Karpas-422 (cell line): ENCODE data around the gene MINDY3. TPM values are rescaled to one million over a fixed set of nuclear protein-coding genes. Genes with fewer than 3 reads are reported as not detected.
"Not testable (repeated sequence)": the region's sequence is repeated elsewhere in the genome, so short reads cannot be mapped to it uniquely, and the experiment has no call there.

Experiments
- DNase-seq: peaks from one replicate; pipeline ENCODE4 v3.0.0-alpha.2; 2015
- H2AFZ ChIP-seq: fragments of 200-600 bp; sonication (generic); 2 replicates; pipeline ENCODE4 v1.6.1; 2014; ENCODE audit warnings: antibody characterized with exemption, low read length, mixed read lengths
- H3K27ac ChIP-seq: fragments of 200-600 bp; sonication (generic); 2 replicates; pipeline ENCODE4 v1.5.1; 2014; ENCODE audit warnings: mild to moderate bottlenecking, low read length, moderate library complexity
- H3K27me3 ChIP-seq: fragments of 200-600 bp; sonication (generic); 2 replicates; pipeline ENCODE4 v1.6.1; 2014; ENCODE audit warnings: low read length, mixed read lengths
- H3K36me3 ChIP-seq: fragments of 200-600 bp; sonication (generic); 2 replicates; pipeline ENCODE4 v1.6.1; 2014; ENCODE audit warnings: low read length, mixed read lengths; ENCODE audit not compliant: insufficient read depth
- H3K4me1 ChIP-seq: fragments of 200-600 bp; sonication (generic); 2 replicates; pipeline ENCODE4 v1.6.1; 2014; ENCODE audit warnings: mild to moderate bottlenecking, low read length, mixed read lengths
- H3K4me2 ChIP-seq: fragments of 200-600 bp; sonication (generic); 2 replicates; pipeline ENCODE4 v1.6.1; 2014; ENCODE audit warnings: low read length, low read depth, mild to moderate bottlenecking; ENCODE audit not compliant: poor library complexity, severe bottlenecking
- H3K4me3 ChIP-seq: fragments of 200-600 bp; sonication (generic); 2 replicates; pipeline ENCODE4 v1.5.1; 2014; ENCODE audit warnings: mild to moderate bottlenecking, antibody characterized with exemption, low read length, mixed read lengths
- H3K79me2 ChIP-seq: fragments of 200-600 bp; sonication (generic); 2 replicates; pipeline ENCODE4 v1.6.1; 2014; ENCODE audit warnings: mild to moderate bottlenecking, low read length, mixed read lengths
- H3K9ac ChIP-seq: fragments of 200-600 bp; sonication (generic); 2 replicates; pipeline ENCODE4 v1.6.0; 2014; ENCODE audit warnings: low read length
- H3K9me2 ChIP-seq: fragments of 200-600 bp; sonication (generic), shearing (Covaris generic); replicated peaks from 2 replicates; pipeline ENCODE4 v1.6.0; 2014; ENCODE audit warnings: mild to moderate bottlenecking, low read length, moderate library complexity; ENCODE audit not compliant: insufficient read depth
- H3K9me3 ChIP-seq: fragments of 300-700, 200-600 bp; sonication (generic); 2 replicates; pipeline ENCODE4 v1.6.1; 2014; ENCODE audit warnings: low read length, mixed read lengths
- H4K20me1 ChIP-seq: fragments of 200-600 bp; sonication (generic); 2 replicates; pipeline ENCODE4 v1.6.1; 2014; ENCODE audit warnings: mild to moderate bottlenecking, antibody characterized with exemption, low read length, low read depth; ENCODE audit not compliant: insufficient read depth
- total RNA-seq: library from RNA; depleted of rRNA; stranded (reverse); fragments of >200 nt; shearing (Covaris generic); gene quantifications from 2 replicates; pipeline ENCODE4 v1.2.3, GENCODE V29; 2014; ENCODE audit warnings: low replicate concordance

MINDY3 gene
- total RNA-seq, 1 experiment from 2014 or later, result 43.0 TPM

- Histone ChIP-seq H3K4me3 (no peak overlapping the region), H3K9ac (no peak overlapping the region), H3K27me3 (no peaks in the 10 kb centered on the region), H3K36me3 (peaks cover 54% of the 10 kb centered on the region), H3K79me2 (no peaks in the 10 kb centered on the region), H2AFZ (no peak overlapping the region), H4K20me1 (no peaks in the 10 kb centered on the region), H3K4me2 (no peak overlapping the region), H3K4me1 (no peaks in the 10 kb centered on the region), H3K9me2 (no peaks in the 10 kb centered on the region), H3K9me3 (no peaks in the 10 kb centered on the region), H3K27ac (no peak overlapping the region)
- DNase-seq, result no peak
These were observed 79.8 kb downstream of the MINDY3 start for GRCh38 chr10:15780353-15781135.

- H3K36me3 ChIP-seq, result peaks cover 42% of the 10 kb centered on the region
- H3K4me1 ChIP-seq, result no peaks in the 10 kb centered on the region
- H3K9me3 ChIP-seq, result no peaks in the 10 kb centered on the region
- no peak overlapping the region for H3K4me3 ChIP-seq
- H3K9ac ChIP-seq, result no peak overlapping the region
- no peaks in the 10 kb centered on the region for H4K20me1 ChIP-seq
- H3K9me2 ChIP-seq, result no peaks in the 10 kb centered on the region
- no peaks in the 10 kb centered on the region for H3K27me3 ChIP-seq
- no peak overlapping the region for H3K4me2 ChIP-seq
- H3K79me2 ChIP-seq, result no peaks in the 10 kb centered on the region
- H3K27ac ChIP-seq, result no peak overlapping the region
- no peak for DNase-seq
- H2AFZ ChIP-seq, result no peak overlapping the region
These were observed 84.8 kb downstream of the MINDY3 start for GRCh38 chr10:15775513-15775912.

GRCh38 chr10:15774534-15774933 lies 85.8 kb downstream of the MINDY3 start:
- H3K4me1 ChIP-seq, DNase-seq, H3K4me2 ChIP-seq, H3K9me2 ChIP-seq, H4K20me1 ChIP-seq, H3K4me3 ChIP-seq, H3K27me3 ChIP-seq, H3K9ac ChIP-seq, H3K79me2 ChIP-seq, H3K27ac ChIP-seq, H3K9me3 ChIP-seq, H2AFZ ChIP-seq: not testable (repeated sequence)
- H3K36me3 ChIP-seq, result peaks cover 35% of the 10 kb centered on the region

GRCh38 chr10:15764892-15765454 lies 95.3 kb downstream of the MINDY3 start:
- H3K4me2 ChIP-seq, result no peak overlapping the region

GRCh38 chr10:15763006-15763405 lies 97.3 kb downstream of the MINDY3 start:
- Histone ChIP-seq H4K20me1 (no peaks in the 10 kb centered on the region), H3K9me3 (no peaks in the 10 kb centered on the region), H3K79me2 (no peaks in the 10 kb centered on the region), H3K36me3 (no peaks in the 10 kb centered on the region), H3K4me1 (no peaks in the 10 kb centered on the region), H3K4me2 (no peak overlapping the region), H3K9ac (no peak overlapping the region), H3K27me3 (no peaks in the 10 kb centered on the region), H3K27ac (no peak overlapping the region), H2AFZ (no peak overlapping the region), H3K4me3 (no peak overlapping the region), H3K9me2 (no peaks in the 10 kb centered on the region)
- no peak for DNase-seq

More at GRCh38 chr10:15764892-15765454, 95.3 kb downstream of the MINDY3 start:
- Histone ChIP-seq H3K4me3 (no peak overlapping the region), H4K20me1 (no peaks in the 10 kb centered on the region), H3K9me2 (no peaks in the 10 kb centered on the region), H3K27ac (no peak overlapping the region), H2AFZ (no peak overlapping the region), H3K4me1 (no peaks in the 10 kb centered on the region), H3K36me3 (no peaks in the 10 kb centered on the region), H3K79me2 (no peaks in the 10 kb centered on the region), H3K9ac (no peak overlapping the region), H3K9me3 (no peaks in the 10 kb centered on the region), H3K27me3 (no peaks in the 10 kb centered on the region)
- DNase-seq, result no peak

GRCh38 chr10:15762239-15762638 lies 98.1 kb downstream of the MINDY3 start:
- not testable (repeated sequence) for H3K9ac ChIP-seq, H3K4me3 ChIP-seq, H3K36me3 ChIP-seq, H3K4me2 ChIP-seq, H3K4me1 ChIP-seq, H3K79me2 ChIP-seq, H4K20me1 ChIP-seq, H3K27ac ChIP-seq, H3K27me3 ChIP-seq, H2AFZ ChIP-seq, DNase-seq, H3K9me3 ChIP-seq, H3K9me2 ChIP-seq

- H3K27me3 ChIP-seq, H3K36me3 ChIP-seq, DNase-seq, H3K27ac ChIP-seq, H4K20me1 ChIP-seq, H3K9ac ChIP-seq, H3K79me2 ChIP-seq, H3K4me1 ChIP-seq, H3K4me2 ChIP-seq, H3K9me2 ChIP-seq, H3K9me3 ChIP-seq, H2AFZ ChIP-seq, H3K4me3 ChIP-seq: not testable (repeated sequence)
These were observed 99.1 kb downstream of the MINDY3 start for GRCh38 chr10:15761224-15761623.

GRCh38 chr10:15760681-15761080 lies 99.6 kb downstream of the MINDY3 start:
- Histone ChIP-seq H3K36me3 (no peaks in the 10 kb centered on the region), H3K9me2 (no peaks in the 10 kb centered on the region), H3K27me3 (no peaks in the 10 kb centered on the region), H3K79me2 (no peaks in the 10 kb centered on the region), H3K9ac (no peak overlapping the region), H4K20me1 (no peaks in the 10 kb centered on the region), H3K9me3 (no peaks in the 10 kb centered on the region), H3K4me1 (no peaks in the 10 kb centered on the region), H3K4me3 (no peak overlapping the region), H2AFZ (no peak overlapping the region), H3K27ac (no peak overlapping the region), H3K4me2 (no peak overlapping the region)
- no peak for DNase-seq
